GM21515 (cell line): ENCODE results near the gene ADCY9.
"Not testable (repeated sequence)": the region's sequence is repeated elsewhere in the genome, so short reads cannot be mapped to it uniquely, and the experiment has no call there.

ENCODE experiments used
- ATAC-seq: cut with Tn5 transposase; IDR thresholded peaks from one replicate; pipeline ENCODE4 v1.9.1; 2021; ENCODE audit not compliant: unreplicated experiment

The ADCY9 gene

DNA sequence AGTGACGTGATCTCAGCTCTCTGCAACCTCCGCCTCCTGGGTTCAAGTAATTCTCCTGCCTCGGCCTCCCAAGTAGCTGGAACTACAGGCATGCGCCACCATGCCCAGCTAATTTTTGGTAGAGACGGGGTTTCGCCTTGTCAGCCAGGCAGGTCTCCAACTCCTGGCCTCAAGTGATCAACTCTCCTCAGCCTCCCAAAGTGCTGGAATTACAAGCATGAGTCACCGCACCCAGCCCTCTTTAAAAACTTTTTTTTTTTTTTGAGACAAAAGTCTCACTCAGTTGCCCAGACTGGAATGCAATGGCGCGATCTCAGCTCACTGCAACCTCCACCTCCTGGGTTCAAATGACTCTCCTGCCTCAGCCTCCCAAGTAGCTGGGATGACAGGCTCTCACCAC is 43.1 kb downstream of the ADCY9 start:
- ATAC-seq, result not testable (repeated sequence)

- no peak for ATAC-seq
Measured at GRCh38 chr16:4071686-4072561, 44.3 kb downstream of the ADCY9 start.

GRCh38 chr16:4070936-4071335 is 45.3 kb downstream of the ADCY9 start:
- no peak for ATAC-seq

DNA sequence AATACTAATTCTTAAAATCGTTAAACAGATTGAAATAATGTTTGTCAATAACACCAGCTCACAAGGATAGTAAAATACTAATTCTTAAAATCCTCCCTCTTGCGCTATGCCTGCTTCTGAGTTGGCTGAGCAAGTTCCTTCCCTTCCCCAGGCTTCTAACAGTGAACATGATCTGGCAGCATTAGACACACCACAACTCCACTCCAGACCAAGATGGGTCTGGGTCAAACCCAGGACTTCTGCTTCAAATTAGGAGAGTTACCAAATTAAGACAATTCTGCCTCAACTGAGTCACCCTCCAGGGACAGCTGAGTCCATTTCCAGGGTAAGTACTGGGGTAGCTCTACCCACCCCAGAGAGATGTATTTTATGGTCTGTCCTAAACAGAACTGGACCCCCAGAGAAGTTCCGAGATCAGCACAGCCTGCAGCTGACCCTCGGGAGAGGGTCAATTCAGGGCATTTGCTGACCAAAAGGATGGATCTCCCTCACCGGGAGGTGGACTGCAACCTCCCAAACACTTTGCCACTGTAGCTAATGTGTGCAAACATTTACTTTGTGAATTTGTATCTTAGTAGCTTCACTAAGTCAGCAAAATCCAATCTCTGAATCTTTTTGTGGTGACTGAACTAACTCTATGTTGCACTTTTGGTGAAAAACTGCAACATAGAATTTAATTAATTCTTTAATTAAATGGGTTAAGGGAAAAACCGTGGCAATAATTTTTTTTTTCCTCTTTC is 48.8 kb downstream of the ADCY9 start:
- no peak for ATAC-seq

- no peak for ATAC-seq
Measured at GRCh38 chr16:4064950-4065352, 51.3 kb downstream of the ADCY9 start.

GRCh38 chr16:4062212-4062802 is 53.9 kb downstream of the ADCY9 start:
- no peak for ATAC-seq

DNA sequence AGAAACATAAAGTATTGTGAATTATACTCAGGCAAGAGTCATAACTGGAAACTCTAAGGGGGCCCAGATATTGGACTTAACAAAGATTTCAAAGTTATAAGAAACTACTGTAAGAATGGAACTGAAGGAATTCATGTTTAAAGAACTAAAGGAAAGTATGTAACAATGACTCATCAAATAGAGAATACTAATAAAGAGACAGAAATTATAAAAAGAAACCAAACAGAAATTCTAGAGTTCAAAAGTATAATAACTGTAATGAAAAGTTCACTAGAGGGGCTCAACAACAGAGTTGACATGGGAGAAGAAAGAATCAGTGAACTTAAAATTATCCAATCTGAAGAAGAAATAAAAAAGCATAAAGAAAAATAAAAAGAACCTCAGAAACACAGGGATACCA is 55.4 kb downstream of the ADCY9 start:
- no peak for ATAC-seq

DNA sequence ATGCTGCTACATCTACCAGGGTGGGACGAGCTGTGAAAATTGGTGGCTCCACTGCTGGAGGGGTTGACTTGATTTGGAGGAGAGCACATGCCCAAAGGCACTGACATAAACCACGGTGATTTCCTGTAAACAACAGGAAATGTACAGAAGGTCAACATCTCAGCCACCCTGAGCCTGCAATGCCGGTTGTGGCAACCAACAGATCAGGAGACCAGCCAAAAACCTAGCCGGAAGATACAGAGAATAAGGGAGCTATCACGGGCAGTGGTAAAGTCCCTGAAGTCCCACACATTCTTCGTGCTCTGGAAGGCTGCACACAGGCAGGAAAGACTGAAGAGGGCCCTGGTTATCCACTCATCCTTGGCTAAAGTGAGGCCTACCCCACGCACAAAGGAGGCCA is 56.2 kb downstream of the ADCY9 start:
- ATAC-seq, result no peak

DNA sequence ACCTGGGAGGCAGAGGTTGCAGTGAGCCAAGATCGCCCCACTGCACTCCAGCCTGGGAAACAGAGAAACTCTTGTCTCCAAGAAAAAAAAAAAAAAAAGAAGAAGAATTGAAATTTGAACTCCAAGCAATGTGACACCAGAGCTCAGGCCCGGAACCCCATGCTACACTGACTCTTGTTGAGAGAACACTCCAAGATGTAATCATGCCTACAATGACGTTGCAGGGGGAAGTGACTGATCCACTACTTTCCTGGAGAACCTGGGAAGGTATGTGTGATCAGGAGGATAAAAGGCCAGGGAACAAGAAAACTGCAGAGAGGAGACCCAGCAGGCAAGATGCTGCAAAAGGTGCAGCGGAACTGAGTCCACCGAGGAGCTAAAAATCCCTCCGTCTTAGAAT is 57.9 kb downstream of the ADCY9 start:
- ATAC-seq, result no peak

DNA sequence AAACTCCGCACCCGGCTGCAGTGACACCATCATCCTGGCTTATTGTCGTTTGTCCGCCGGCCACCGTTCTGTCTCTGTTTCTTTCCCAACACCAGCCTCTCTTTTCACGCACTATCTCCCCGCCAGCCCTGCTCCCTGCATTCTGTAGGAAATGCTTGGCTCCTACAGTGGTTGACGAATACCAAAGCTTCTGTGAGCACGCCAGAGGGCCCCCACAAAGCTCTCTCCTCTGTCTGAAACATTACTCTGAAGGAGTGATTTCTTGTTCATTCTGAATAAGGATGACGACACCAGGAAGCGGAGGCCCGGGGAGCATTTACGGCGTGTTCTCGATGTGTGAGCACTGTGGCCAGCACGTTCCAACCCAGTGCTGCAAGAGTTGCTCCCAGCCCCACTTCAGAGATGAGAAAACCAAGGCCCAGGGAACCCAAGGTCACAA is 58.8 kb downstream of the ADCY9 start:
- ATAC-seq, result no peak

- ATAC-seq, result no peak
Measured at GRCh38 chr16:4056161-4057105, 59.8 kb downstream of the ADCY9 start.

GRCh38 chr16:4055748-4056147 is 60.5 kb downstream of the ADCY9 start:
- ATAC-seq, result no peak

DNA sequence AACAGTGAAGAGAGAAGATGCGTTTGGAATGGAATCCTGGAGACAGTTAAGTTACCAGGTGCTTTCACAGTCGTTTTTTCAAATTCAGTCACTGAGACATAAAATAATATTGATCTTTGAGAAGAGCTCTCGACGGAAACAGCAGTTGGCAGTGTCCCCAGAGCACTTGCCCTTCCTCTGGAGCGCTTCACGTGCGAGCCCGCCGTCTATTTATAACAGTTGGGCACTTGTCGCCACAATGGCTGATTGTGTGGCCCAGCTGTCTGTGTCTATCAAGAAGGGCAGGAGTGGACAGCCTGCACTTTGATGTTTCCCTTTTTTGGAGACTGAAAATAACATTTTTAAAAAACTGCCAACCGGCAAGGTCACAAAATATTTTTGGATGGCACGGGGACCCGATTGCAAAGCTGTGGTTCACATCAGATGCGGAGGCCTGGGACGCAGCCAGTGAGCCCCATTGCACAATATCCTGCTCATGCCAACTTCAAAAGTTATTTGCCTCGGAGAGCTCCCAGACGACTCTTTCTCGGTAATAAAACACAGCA is 62.9 kb downstream of the ADCY9 start:
- ATAC-seq, result no peak

DNA sequence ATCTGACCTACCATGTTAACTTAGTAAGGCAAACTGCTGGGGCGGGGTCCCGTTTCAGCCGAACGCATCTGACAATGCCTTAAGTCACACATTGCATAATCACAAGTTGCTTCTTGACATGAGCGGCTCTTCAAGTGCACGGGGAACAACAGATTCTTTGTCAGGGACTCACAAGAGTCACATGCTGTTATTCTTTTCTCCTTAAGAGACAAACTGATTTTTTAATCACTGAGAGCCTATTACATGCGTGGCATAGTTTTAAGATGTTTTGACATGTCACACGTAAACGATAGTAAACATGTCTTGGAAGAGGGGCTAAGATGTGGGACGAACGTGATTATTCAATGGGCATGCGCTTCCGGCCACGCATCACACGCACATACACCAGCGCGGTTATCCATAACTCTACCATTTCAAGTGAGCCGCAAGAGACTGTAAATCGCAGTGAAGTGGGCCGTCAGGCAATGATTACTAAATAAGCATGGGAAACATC is 63.4 kb downstream of the ADCY9 start:
- no peak for ATAC-seq

- no peak for ATAC-seq
Measured at GRCh38 chr16:4052096-4052495, 64.1 kb downstream of the ADCY9 start.

- ATAC-seq, result no peak
Measured at GRCh38 chr16:4051591-4051990, 64.7 kb downstream of the ADCY9 start.

GRCh38 chr16:4049031-4049430 is 67.2 kb downstream of the ADCY9 start:
- no peak for ATAC-seq

- no peak for ATAC-seq
Measured at GRCh38 chr16:4048481-4048880, 67.8 kb downstream of the ADCY9 start.

DNA sequence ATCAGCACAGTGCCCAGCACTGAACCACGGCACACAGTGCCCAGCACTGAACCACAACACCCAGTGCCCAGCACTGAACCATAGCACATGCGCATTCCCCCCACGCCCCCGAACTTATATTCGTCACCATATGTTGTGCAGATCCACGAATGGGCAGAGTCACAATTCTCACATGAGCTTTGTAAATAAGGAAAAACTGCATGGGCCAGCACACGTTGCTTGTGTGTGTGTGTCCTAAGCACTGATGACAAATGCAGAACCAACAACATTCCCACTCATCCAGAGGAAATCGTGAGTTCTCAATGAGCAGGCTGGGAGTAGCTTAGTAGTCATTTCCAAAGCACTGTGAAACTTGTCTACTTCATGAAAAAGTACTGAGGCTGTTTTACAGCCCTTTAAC is 70.0 kb downstream of the ADCY9 start:
- no peak for ATAC-seq

DNA sequence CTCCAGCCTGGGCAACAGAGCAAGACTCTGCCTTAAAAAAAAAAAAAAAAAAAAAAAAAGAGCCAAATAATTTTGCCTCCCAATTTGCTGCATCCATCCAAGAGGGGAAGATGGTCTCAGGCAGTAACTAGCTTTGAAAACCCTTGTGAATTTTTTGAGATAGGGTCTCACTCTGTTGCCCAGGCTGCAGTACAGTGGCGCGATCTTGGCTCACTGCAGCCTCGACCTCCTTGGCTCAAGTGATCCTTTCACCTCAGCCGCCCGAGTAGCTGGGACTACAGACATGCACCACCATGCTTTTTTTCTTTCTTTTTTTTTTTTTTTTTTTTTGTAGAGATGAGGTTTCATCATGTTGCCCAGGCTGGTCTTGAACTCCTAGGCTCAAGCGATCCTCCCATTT is 70.7 kb downstream of the ADCY9 start:
- ATAC-seq, result not testable (repeated sequence)
